ENCODE measurements around the gene APOL5. TPM values are rescaled to one million over a fixed set of nuclear protein-coding genes. Genes with fewer than 3 reads are reported as not detected.
"Not testable (repeated sequence)": the region's sequence is repeated elsewhere in the genome, so short reads cannot be mapped to it uniquely, and the experiment has no call there.

APOL5 gene
- total RNA-seq, 2 donors from 2014 or later, result not detected

DNA sequence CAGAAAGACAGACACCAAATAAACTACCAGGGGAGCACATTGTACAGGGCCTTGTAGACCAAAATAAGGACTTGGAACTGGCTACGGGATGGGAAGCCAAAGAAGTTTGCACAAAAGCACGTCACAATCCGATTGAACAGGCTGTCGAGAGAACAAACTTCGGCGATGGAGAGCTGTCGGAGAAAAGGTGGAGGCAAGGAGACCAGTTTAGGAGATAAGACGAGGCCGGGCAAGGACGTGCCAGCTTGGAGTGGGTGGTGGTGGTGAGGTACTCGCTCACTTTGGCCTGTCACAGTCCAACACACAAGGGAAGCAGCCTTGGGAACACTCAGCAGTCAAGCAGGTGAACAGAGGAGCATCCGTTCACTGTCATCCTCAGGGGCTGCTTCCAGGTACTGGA, 19.0 kb downstream of the APOL5 start:
- WGBS, 2 experiments (ENCODE audit: insufficient coverage in 1 of 2, insufficient read length in 1 of 2), result 96 to 97% methylated on average over 12 of the region's 12 CpGs
- no peaks in the 10 kb centered on the region for H3K4me1 Mint-ChIP-seq
- H3K36me3 Mint-ChIP-seq (ENCODE audit: low read depth), result peaks cover 34% of the 10 kb centered on the region
- H3K9me3 Mint-ChIP-seq, result peaks cover 12% of the 10 kb centered on the region
- H3K27ac Mint-ChIP-seq, result no peak overlapping the region
- DNase-seq, result no peak
- H3K9ac ChIP-seq (ENCODE audit: extremely low read depth, low read length, poor library complexity, severe bottlenecking), result no peak overlapping the region
- H3K27me3 ChIP-seq (ENCODE audit: control insufficient read depth, insufficient read depth, low read length, poor library complexity, severe bottlenecking), result no peaks in the 10 kb centered on the region
- H3K9me3 ChIP-seq (ENCODE audit: control insufficient read depth, low read length), result peaks cover 10% of the 10 kb centered on the region
- no peak overlapping the region for H3K4me3 Mint-ChIP-seq
- peaks cover 40% of the 10 kb centered on the region for H3K36me3 ChIP-seq (ENCODE audit: control insufficient read depth, insufficient read depth, low read length)
- TF ChIP-seq, protein P1, sequence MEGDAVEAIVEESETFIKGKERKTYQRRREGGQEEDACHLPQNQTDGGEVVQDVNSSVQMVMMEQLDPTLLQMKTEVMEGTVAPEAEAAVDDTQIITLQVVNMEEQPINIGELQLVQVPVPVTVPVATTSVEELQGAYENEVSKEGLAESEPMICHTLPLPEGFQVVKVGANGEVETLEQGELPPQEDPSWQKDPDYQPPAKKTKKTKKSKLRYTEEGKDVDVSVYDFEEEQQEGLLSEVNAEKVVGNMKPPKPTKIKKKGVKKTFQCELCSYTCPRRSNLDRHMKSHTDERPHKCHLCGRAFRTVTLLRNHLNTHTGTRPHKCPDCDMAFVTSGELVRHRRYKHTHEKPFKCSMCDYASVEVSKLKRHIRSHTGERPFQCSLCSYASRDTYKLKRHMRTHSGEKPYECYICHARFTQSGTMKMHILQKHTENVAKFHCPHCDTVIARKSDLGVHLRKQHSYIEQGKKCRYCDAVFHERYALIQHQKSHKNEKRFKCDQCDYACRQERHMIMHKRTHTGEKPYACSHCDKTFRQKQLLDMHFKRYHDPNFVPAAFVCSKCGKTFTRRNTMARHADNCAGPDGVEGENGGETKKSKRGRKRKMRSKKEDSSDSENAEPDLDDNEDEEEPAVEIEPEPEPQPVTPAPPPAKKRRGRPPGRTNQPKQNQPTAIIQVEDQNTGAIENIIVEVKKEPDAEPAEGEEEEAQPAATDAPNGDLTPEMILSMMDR (conservative IDR thresholded peaks at IDR 0.05), result no peak
- no peaks in the 10 kb centered on the region for H3K4me1 ChIP-seq (ENCODE audit: control insufficient read depth, insufficient read depth, low read length)
- H3K27ac ChIP-seq (ENCODE audit: low read depth, low read length), result no peak overlapping the region
- H3K4me3 ChIP-seq (ENCODE audit: low read length), result no peak overlapping the region
- H3K27me3 Mint-ChIP-seq (ENCODE audit: insufficient read depth), result no peaks in the 10 kb centered on the region

DNA sequence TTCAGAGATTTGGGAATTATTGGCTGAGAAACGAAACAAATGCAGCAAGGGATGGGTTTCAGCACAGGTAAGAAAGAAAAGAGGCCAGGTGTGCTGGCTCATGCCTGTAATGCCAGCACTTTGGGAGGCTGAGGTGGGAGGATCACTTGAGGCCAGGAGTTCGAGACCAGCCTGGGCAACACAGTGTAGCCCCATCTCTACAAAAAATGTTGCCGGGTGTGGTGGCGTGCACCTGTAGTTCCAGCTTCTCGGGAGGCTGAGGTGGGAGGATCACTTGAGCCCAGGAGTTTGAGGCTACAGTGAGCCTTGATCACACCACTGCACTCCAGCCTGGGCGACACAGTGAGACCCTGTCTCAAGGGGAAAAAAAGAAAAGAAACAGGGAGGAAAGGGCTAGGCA, 20.2 kb downstream of the APOL5 start:
- not testable (repeated sequence) for H3K27me3 Mint-ChIP-seq (ENCODE audit: insufficient read depth); H3K27me3 ChIP-seq (ENCODE audit: control insufficient read depth, insufficient read depth, low read length, poor library complexity, severe bottlenecking); H3K4me3 ChIP-seq (ENCODE audit: low read length); H3K9ac ChIP-seq (ENCODE audit: extremely low read depth, low read length, poor library complexity, severe bottlenecking); H3K27ac ChIP-seq (ENCODE audit: low read depth, low read length); H3K4me1 ChIP-seq (ENCODE audit: control insufficient read depth, insufficient read depth, low read length); H3K4me1 Mint-ChIP-seq; H3K4me3 Mint-ChIP-seq; DNase-seq
- Mint-ChIP-seq H3K27ac (peak overlapping the region; percentile 38), H3K36me3 (ENCODE audit: low read depth) (peaks cover 41% of the 10 kb centered on the region), H3K9me3 (peaks cover 12% of the 10 kb centered on the region)
- 90 to 92% methylated on average over 2 to 6 of the region's 6 CpGs for WGBS, 2 experiments (ENCODE audit: insufficient coverage in 1 of 2, insufficient read length in 1 of 2)
- Histone ChIP-seq H3K36me3 (ENCODE audit: control insufficient read depth, insufficient read depth, low read length) (peaks cover 51% of the 10 kb centered on the region), H3K9me3 (ENCODE audit: control insufficient read depth, low read length) (peaks cover 10% of the 10 kb centered on the region)

DNA sequence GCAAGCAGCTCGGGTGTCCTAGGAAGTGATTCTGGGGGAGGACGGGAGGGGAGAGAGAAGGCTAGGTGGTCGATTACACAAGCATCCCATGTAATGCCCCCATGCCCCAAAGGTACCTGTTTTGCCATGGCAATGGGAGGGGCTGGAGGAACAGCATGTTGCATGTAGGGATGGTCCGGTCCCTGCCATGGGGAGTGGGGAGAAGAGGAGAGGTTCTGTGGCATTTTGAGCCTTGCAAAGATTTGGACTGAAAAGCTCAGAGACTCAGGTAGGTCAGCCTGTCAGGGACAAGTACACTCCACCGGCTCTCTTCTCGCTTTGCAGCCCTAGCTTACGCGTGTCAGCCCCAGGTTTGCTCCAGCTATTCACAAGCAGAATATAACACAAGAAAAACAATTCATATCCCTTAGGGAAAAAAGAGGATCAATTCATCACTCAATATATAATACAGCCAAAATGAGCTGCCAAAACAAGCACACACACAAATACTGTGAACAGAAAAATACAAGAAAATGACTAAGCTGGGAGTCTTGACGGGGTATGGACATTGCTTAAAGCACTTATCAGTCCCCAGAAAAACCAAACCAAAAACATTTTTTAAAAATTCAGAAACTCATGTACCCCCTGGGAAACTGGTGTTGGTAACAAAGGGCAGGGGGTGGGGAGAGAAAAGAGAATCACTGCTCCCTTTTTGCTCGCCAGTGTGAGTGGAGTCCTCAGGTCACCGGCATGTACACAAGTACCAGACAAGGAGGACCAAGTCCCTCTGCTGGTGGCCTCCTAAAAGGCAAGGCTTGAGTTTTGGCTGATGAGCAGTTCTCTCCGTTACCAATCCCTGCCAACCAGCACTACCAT, 21.6 kb downstream of the APOL5 start:
- Histone ChIP-seq H3K27me3 (ENCODE audit: control insufficient read depth, insufficient read depth, low read length, poor library complexity, severe bottlenecking) (no peaks in the 10 kb centered on the region), H3K36me3 (ENCODE audit: control insufficient read depth, insufficient read depth, low read length) (peaks cover 65% of the 10 kb centered on the region), H3K9me3 (ENCODE audit: control insufficient read depth, low read length) (peaks cover 10% of the 10 kb centered on the region), H3K27ac (ENCODE audit: low read depth, low read length) (no peak overlapping the region), H3K4me3 (ENCODE audit: low read length) (no peak overlapping the region), H3K4me1 (ENCODE audit: control insufficient read depth, insufficient read depth, low read length) (peaks cover 1% of the 10 kb centered on the region), H3K9ac (ENCODE audit: extremely low read depth, low read length, poor library complexity, severe bottlenecking) (no peak overlapping the region)
- Mint-ChIP-seq H3K4me1 (peaks cover 15% of the 10 kb centered on the region), H3K27me3 (ENCODE audit: insufficient read depth) (no peaks in the 10 kb centered on the region), H3K27ac (no peak overlapping the region), H3K4me3 (no peak overlapping the region), H3K36me3 (ENCODE audit: low read depth) (peaks cover 47% of the 10 kb centered on the region), H3K9me3 (peaks cover 12% of the 10 kb centered on the region)
- peak; percentile 66 for DNase-seq
- TF ChIP-seq, protein P1 (conservative IDR thresholded peaks at IDR 0.05), result peak; percentile 71
- WGBS, 2 experiments (ENCODE audit: insufficient coverage in 1 of 2, insufficient read length in 1 of 2), result 88 to 93% methylated on average over 5 to 12 of the region's 12 CpGs
